ENCODE measurements around the gene EIF2AK3.

EIF2AK3 gene

GRCh38 chr2:88639865-88640264 is 12.6 kb upstream of the EIF2AK3 start:
- ChIA-PET POLR2A (interaction anchor here (1.3 kb wide), 1 partner anchor 12 kb away, joined by 3 read pairs; no protein-coding TSS in a partner anchor), CTCF (interaction anchor here (1.0 to 2.1 kb wide), 6 partner anchors 17 to 52 kb away, joined by 3 to 14 read pairs (median 4); partner anchors contain the start of gene RPIA)
- no peak for DNase-seq (ENCODE audit: extremely low spot score)
- TF ChIP-seq CTCF (IDR thresholded peaks at IDR 0.05; ENCODE audit: control extremely low read depth, extremely low read depth, low read depth, missing control alignments), result no peak

- POLR2A ChIA-PET, result no interaction called here
Measured at GRCh38 chr2:88638743-88639142, 11.5 kb upstream of the EIF2AK3 start.

GRCh38 chr2:88638123-88638650 is 10.9 kb upstream of the EIF2AK3 start:
- no peak for TF ChIP-seq CTCF (IDR thresholded peaks at IDR 0.05; ENCODE audit: control extremely low read depth, extremely low read depth, low read depth, missing control alignments)
- ChIA-PET POLR2A (no interaction called here), CTCF (interaction anchor here (1.1 kb wide), 1 partner anchor 32 kb away, joined by 4 read pairs; no protein-coding TSS in a partner anchor)
- no peak for DNase-seq (ENCODE audit: extremely low spot score)

More at GRCh38 chr2:88638743-88639142, 11.5 kb upstream of the EIF2AK3 start:
- TF ChIP-seq CTCF (IDR thresholded peaks at IDR 0.05; ENCODE audit: control extremely low read depth, extremely low read depth, low read depth, missing control alignments), result no peak
- DNase-seq (ENCODE audit: extremely low spot score), result no peak
- CTCF ChIA-PET, result interaction anchor here (1.1 kb wide), 1 partner anchor 31 kb away, joined by 4 read pairs; no protein-coding TSS in a partner anchor

- no peak for DNase-seq (ENCODE audit: extremely low spot score)
- CTCF ChIA-PET, result interaction anchor here (1.1 kb wide), 1 partner anchor 32 kb away, joined by 4 read pairs; no protein-coding TSS in a partner anchor
- TF ChIP-seq CTCF (IDR thresholded peaks at IDR 0.05; ENCODE audit: control extremely low read depth, extremely low read depth, low read depth, missing control alignments), result no peak
- POLR2A ChIA-PET, result no interaction called here
Measured at GRCh38 chr2:88637464-88637863, 10.2 kb upstream of the EIF2AK3 start.

- ChIA-PET CTCF (interaction anchor here (0.8 to 2.1 kb wide), 2 partner anchors 33 to 36 kb away, joined by 4 to 8 read pairs; no protein-coding TSS in a partner anchor), POLR2A (no interaction called here)
- no peak for TF ChIP-seq CTCF (IDR thresholded peaks at IDR 0.05; ENCODE audit: control extremely low read depth, extremely low read depth, low read depth, missing control alignments)
Measured at GRCh38 chr2:88636026-88636425, 8.8 kb upstream of the EIF2AK3 start.

GRCh38 chr2:88632569-88632968 is 5.3 kb upstream of the EIF2AK3 start:
- ChIA-PET CTCF (interaction anchor here (0.8 to 2.8 kb wide), 9 partner anchors 10 to 52 kb away, joined by 3 to 16 read pairs (median 4); no protein-coding TSS in a partner anchor), POLR2A (interaction anchor here (0.7 kb wide), 1 partner anchor 239 kb away, joined by 5 read pairs; no protein-coding TSS in a partner anchor)
- DNase-seq (ENCODE audit: extremely low spot score), result no peak
- TF ChIP-seq CTCF (IDR thresholded peaks at IDR 0.05; ENCODE audit: control extremely low read depth, extremely low read depth, low read depth, missing control alignments), result no peak

More at GRCh38 chr2:88636026-88636425, 8.8 kb upstream of the EIF2AK3 start:
- DNase-seq (ENCODE audit: extremely low spot score), result no peak
